Measurements from ENCODE around the gene ANKRD39. TPM values are rescaled to one million over a fixed set of nuclear protein-coding genes. Genes with fewer than 3 reads are reported as not detected.

Gene ANKRD39
- total and polyA plus RNA-seq, 7 donors: 11.4 to 34.1 (median 14.8) TPM

DNA sequence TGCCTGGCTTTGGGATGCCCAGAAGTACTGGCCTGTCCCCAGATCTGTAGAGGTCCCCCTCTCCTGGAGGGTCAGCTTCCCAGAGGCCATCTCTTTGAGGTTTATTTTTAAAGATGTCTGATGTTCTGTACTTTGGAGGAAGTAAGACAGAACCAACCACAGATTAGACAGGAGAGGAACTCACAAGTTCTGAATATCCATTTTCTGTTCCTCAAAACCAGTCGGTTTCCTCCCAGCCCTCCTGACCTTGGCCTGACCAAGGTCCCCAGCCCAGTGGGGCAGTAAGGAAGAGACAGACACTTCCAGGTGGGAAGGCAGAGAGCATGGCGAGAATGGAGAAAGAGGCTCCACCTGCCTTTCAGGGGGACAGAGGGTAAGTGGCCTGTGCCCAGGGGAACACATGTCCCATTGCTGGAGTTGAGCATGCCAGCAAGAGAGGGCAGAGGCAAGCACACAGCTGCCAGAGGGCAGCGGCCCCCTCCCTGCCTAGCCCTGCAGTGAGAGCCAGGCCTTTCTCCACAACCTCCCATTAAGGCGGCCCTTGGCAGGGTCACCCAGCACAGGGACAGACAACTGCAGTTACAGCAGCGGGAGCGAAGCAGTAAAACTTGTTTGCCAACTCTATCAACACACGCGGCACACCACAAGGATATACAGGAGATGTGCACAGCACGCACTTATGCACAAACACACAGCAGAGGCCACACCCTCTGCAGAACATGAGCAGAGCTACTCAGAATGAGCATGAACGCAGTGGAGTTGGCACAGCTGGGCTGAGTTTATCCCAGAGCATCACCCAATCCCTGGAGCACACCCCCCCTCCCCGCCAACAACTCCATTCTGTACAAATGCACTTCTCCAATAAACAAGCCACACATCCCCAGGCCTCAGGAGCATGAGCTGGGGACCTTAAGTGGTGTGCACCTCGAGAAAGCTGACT is 30.5 kb upstream of the ANKRD39 start:
- Histone ChIP-seq H3K4me1 (peaks cover 0 to 78% (median 72%) of the 10 kb centered on the region in 4 donors), H3K27me3 (no peaks in the 10 kb centered on the region), H3K4me3 (peak overlapping the region in 3 of 4 donors; percentile 35 to 37 (median 37)), H3K36me3 (no peaks in the 10 kb centered on the region), H3K9me3 (no peaks in the 10 kb centered on the region), H3K27ac (peak overlapping the region; percentile 75 to 91 (median 88))
- TF ChIP-seq CTCF (IDR thresholded peaks at IDR 0.05) (no peak), POLR2A (IDR thresholded peaks at IDR 0.05) (no peak), POLR2AphosphoS5 (IDR thresholded peaks at IDR 0.05) (peak in 3 of 4 donors; percentile 12 to 52 (median 46)), EP300 (IDR thresholded peaks at IDR 0.05) (no peak)
- intact Hi-C loops (cut with DNase I): no loop called here
- peak; percentile 79 for DNase-seq
- 9 to 49% methylated on average over 12 of the region's 12 CpGs for WGBS, 2 donors

DNA sequence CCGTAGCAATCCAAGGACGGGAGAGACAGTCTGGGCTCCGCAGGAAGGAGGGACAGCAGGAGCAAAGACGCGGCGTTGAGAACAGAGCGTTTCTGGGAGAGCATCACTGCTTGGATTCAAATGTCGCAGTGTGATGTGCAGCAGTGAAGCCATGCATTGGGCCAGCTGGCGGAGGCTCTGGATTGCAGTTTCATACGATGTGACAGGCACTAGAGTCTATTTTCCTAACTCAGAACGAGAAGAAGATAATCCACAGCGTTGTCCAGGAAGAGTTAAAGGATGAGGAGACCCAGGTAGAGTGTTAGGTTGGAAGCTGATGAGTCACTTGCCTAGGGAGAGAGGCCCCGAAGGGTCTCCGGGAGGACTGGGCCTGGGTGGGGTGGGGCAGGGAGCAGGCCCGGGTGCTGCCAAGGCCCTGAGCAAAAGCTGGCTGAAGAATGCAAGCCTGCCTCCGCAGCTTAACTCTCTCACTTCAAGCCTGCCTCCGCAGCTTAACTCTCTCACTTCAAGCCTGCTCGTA is 29.7 kb upstream of the ANKRD39 start:
- Histone ChIP-seq H3K4me3 (peak overlapping the region in 3 of 4 donors; percentile 35 to 37 (median 37)), H3K9me3 (no peaks in the 10 kb centered on the region), H3K27ac (peak overlapping the region; percentile 75 to 91 (median 88)), H3K27me3 (no peaks in the 10 kb centered on the region), H3K4me1 (peaks cover 0 to 70% (median 65%) of the 10 kb centered on the region in 4 donors), H3K36me3 (no peaks in the 10 kb centered on the region)
- DNase-seq: peak; percentile 90
- intact Hi-C loops (cut with DNase I): loop anchor here (1.0 kb wide), 2 partner anchors 16 to 20 kb away; no protein-coding TSS in a partner anchor
- TF ChIP-seq CTCF (IDR thresholded peaks at IDR 0.05) (no peak), POLR2AphosphoS5 (IDR thresholded peaks at IDR 0.05) (peak; percentile 39 to 75 (median 72))
- 66 to 71% methylated on average over 18 of the region's 18 CpGs for WGBS, 2 donors

DNA sequence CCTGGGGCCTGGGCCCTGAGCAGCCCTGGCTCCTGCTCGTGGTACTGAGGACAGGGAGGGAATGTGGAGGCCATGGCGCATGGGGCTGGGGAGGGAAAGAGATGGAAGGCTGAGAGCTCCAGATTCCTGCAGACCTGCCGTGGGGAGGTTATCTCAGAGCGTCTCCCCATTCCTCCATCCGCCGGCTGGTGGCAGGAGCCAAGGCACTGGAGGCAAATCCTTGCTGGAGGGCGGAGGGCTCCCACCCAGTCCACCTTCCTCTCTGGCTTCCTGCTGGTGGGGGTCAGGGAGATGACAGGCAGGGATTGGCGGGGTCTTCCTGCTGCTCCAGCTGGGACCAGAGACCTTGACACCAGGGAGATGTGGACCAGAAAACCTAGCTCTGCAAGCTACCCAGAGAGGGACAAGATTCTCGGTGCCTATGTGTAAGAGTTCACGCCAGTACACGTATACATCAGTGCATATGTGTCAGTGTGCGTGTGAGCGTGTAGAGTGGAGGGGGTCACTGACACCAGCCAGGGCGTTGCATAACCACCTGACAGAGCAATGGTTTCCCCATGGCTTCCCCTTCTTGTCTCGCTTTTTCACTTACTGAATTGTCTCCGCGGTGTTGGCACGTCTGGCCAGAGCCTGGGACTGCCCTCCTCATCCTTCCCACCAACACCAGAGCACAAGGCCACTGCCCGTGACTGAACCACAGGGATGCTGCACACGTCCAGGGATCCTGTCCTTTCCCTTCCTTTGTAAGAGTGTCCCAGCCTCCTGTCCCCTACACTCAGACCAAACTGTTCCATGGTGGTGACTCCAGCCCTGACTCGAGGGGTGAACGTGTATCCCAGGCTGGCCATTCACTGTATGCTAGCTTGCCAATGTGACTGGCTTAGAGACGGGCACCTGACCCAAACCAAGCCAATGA is 27.9 kb upstream of the ANKRD39 start:
- H3K36me3 ChIP-seq: no peaks in the 10 kb centered on the region
- TF ChIP-seq POLR2A (IDR thresholded peaks at IDR 0.05) (no peak), EP300 (IDR thresholded peaks at IDR 0.05) (no peak), CTCF (IDR thresholded peaks at IDR 0.05) (no peak), POLR2AphosphoS5 (IDR thresholded peaks at IDR 0.05) (no peak)
- no peak overlapping the region for H3K4me3 ChIP-seq
- peak overlapping the region; percentile 75 to 91 (median 88) for H3K27ac ChIP-seq
- H3K9me3 ChIP-seq: no peaks in the 10 kb centered on the region
- no peaks in the 10 kb centered on the region for H3K27me3 ChIP-seq
- peaks cover 0 to 51% (median 47%) of the 10 kb centered on the region in 4 donors for H3K4me1 ChIP-seq
- 91 to 93% methylated on average over 23 of the region's 23 CpGs for WGBS, 2 donors
- no peak for DNase-seq
- intact Hi-C loops (cut with DNase I): no loop called here

- Histone ChIP-seq H3K4me3 (no peak overlapping the region), H3K27me3 (no peaks in the 10 kb centered on the region), H3K36me3 (no peaks in the 10 kb centered on the region), H3K27ac (peak overlapping the region in 3 of 4 donors; percentile 87 to 91 (median 89)), H3K4me1 (peaks cover 0 to 46% (median 38%) of the 10 kb centered on the region in 4 donors), H3K9me3 (no peaks in the 10 kb centered on the region)
- WGBS, 2 donors: 89 to 91% methylated on average over 19 of the region's 19 CpGs
- TF ChIP-seq CTCF (IDR thresholded peaks at IDR 0.05): no peak
- TF ChIP-seq EP300 (IDR thresholded peaks at IDR 0.05): no peak
- TF ChIP-seq POLR2AphosphoS5 (IDR thresholded peaks at IDR 0.05): no peak
- TF ChIP-seq POLR2A (IDR thresholded peaks at IDR 0.05): no peak
- intact Hi-C loops (cut with DNase I): no loop called here
- no peak for DNase-seq
Measured at GRCh38 chr2:96884299-96885094, 26.7 kb upstream of the ANKRD39 start.
